Posterior vena cava (tissue), 2 donors: Measurements from ENCODE around the gene TFEB. TPM values are rescaled to one million over a fixed set of nuclear protein-coding genes. Genes with fewer than 3 reads are reported as not detected.

Experiments
- DNase-seq: peaks from one replicate; pipeline ENCODE4 v3.0.0-alpha.2; 2020; ENCODE audit warnings: low spot score
- intact Hi-C, 2 donors: fragments of 100-400 bp; cut with DNase I; formaldehyde crosslinking; loops; one replicate each; pipeline versions ENCODE4 v1.14.1 to v1.14.2; 2022 to 2023
- total RNA-seq, 2 donors: library from RNA; stranded (reverse); fragmentation: NEBNext Ultra II Directional; extraction: Animal tissue kit (Norgen Biotek cat#: 25700); gene quantifications; one replicate each; pipeline ENCODE4 v1.2.1, GENCODE V29; 2021
- donor health status: DM: yes; HTN: yes; CAD: no.
- donor health status: DM: yes; HTN: yes; CAD: no.

Gene TFEB
- total RNA-seq, 2 donors from 2014 or later = 15.1 to 20.6 TPM

DNA sequence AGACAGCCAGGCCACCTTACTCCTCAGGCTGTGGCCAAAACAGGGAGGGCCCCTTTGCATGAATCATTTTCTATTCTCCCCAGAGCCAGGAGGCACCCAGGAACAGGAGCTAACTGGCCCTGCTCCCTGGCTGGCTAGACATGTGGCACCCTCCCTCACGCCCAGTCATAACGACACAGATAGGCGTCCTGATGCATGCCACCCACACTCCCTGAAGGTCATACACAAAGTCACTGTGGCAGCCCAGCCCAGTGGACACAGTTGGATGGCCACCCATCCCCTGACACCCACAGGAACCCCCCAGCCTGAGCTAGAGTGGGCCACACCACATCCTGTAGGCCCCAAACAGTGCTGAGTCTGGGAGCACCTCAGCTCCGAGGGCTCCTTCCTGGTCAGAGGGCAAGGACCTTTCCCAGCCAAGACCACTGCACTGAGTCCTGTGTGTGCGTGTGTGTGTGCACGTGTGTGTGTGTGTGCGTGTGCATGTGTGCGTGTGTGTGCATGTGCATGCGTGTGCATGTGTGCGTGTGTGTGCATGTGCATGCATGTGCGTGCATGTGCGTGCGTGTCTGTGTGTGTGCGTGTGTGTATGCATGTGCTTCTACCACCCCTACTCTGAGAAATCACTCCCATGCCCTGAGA lies 21.6 kb downstream of the TFEB start:
- intact Hi-C loops = no loop called here
- no peak for DNase-seq

DNA sequence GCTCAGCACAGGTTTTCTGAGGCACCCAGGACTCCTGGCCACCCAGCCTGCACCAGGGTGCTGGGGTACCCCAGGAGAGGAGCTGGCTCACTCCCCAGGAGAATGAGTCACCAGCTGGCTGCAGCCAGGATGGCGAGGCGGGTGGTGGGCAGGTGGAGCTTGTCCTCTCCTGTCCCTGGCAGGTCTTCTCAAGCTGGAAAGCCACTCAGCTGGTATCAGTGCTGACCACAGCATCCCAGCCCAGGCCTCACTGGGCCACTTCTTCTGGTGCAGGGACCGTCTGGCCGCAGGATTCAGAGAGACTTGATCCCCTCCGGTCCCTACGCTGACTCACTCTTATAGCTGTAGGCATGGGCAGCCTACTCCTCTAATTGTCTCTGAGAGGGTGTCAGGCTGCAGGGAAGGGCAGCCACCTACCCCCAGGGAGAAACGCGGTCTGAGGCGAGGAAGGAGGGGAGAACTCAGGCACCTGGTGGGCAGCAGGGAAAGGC lies 22.2 kb downstream of the TFEB start:
- DNase-seq = no peak
- intact Hi-C loops = no loop called here

- no peak for DNase-seq
- intact Hi-C loops = no loop called here
These were observed 22.7 kb downstream of the TFEB start for GRCh38 chr6:41712651-41713103.

GRCh38 chr6:41711323-41712038 lies 23.9 kb downstream of the TFEB start:
- intact Hi-C loops = no loop called here
- no peak for DNase-seq

DNA sequence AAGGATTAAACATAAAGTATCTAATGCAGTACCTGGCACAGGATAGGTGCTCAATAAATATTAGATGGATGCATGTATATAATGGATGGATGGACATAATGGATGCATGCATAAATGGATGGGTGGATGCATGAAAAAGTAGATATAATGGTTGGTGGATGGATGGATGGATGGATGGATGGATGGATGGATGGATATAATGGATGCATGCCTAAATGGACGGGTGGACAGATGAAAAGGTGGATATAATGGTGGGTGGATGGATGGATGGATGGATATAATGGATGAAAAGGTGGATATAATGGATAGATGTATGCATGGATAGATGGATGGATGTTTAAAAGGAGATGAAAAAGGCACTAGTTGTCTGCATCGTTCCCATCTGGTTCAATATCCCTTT lies 26.0 kb downstream of the TFEB start:
- intact Hi-C loops = no loop called here
- no peak for DNase-seq

DNA sequence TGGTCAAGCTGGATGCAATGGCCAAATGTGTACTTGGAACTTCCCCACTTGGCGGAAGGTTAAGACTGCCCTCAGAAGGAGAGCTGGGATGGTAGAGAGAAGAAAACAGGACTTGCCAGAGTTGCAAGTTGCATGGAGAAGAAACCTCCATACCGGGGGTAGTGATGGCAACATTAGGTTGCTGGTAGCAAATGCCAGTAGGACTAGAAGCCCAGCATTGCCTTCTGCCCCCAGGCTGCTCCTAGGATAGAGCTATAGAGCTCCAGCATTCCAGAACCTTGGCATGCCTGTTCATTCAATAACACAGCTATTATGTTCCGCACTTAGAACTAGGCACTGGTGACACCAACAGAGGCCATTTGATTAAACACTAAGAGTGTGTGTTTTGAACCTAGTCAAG lies 26.6 kb downstream of the TFEB start:
- intact Hi-C loops = no loop called here
- no peak for DNase-seq

DNA sequence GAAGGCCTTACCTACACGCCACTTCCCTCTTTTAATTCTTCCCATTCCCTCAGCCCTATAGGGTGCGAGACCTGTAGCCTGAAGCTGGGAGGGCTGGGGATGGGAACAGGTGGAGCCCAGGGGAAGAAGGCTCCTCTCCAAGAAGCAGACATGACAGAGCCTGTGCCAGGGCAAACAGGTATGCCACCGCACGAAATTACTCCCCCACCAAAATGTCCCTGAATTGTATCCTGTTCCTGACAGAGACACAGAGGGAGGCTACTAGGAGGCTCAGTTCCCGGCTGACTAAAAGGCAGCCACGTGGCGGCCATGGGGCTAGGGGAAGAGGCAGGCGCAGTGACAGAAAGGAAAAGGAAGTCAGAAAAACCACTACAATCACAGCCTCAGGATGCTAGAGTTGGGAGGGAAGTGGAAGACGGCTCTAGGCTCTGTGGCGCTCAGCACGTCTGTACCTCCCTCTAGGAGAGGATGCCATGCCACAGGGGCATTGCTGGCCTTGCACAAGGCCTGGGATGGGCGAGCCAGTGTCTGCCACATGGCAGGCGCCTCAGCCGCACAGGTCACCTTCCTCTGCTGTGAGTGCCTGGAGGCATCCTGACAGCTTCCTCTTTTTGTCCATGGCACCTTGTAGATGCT lies 27.7 kb downstream of the TFEB start:
- no peak for DNase-seq
- intact Hi-C loops = no loop called here

DNA sequence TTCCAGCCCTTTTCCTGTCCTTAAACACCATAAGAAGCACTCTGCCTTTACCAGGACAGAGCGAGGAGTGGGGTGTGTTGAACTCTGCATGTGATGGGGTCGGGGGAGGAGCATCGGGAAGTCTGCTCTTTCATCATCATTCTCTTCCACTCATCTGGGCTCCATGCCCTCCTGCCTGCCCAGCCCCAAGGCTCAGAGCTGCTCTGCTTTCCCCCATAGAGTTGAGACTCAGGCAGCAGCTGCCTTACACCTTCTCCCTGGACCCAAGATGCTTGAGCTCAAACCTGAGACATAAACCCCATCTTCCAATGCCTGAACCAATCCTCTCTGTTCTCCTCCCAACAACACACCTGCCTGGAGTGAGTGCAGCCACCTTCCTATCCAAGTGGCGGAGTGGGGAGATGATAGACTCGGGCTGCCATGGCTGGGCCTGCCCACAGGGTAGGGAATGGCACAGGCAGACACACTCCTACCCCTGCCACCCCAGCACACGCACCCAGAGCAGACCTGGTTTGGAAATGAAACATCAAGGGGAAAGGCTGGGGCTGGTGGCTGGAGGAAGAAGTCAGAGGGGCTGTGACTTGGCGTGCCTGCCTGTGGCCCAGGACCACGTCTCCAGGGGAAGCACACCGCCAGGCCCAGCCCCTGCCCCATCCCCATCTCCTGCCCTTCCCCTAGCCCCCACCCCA lies 28.4 kb downstream of the TFEB start:
- intact Hi-C loops = no loop called here
- no peak for DNase-seq

GRCh38 chr6:41705996-41706835 lies 29.2 kb downstream of the TFEB start:
- intact Hi-C loops = no loop called here
- peak; percentile 95 for DNase-seq

DNA sequence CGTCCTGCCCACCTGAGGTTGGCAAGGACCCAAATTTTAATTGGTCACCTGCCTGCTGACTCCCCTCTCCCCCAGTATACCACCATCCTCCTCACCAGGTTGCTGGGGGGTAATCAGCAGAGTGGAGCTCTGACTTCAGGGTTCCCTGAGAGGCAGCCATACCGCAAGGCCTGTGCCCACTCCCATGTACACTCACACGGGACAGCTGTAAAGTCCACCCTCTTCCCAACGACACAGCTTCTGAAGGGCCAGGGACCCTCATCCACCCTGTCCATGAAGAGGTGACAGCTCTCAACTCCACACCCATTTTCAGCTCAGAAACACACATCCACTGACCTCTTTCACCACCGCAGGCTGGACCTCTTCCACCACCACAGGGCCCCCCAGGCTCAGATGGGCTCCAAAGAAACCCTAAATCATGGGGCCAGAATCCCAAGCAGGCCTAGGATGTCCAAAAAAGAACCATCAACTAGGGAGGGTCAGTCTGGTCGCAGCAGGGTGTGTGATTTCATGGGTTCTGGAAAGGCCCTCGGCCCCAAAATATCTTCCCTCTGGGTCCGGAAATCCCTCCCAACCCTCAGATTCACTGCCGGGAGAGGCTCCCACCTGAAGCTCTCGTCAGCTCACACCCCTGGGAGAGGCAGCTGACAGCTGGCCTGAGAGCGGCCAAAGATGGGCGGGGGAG lies 30.0 kb downstream of the TFEB start:
- intact Hi-C loops = no loop called here
- DNase-seq = no peak

DNA sequence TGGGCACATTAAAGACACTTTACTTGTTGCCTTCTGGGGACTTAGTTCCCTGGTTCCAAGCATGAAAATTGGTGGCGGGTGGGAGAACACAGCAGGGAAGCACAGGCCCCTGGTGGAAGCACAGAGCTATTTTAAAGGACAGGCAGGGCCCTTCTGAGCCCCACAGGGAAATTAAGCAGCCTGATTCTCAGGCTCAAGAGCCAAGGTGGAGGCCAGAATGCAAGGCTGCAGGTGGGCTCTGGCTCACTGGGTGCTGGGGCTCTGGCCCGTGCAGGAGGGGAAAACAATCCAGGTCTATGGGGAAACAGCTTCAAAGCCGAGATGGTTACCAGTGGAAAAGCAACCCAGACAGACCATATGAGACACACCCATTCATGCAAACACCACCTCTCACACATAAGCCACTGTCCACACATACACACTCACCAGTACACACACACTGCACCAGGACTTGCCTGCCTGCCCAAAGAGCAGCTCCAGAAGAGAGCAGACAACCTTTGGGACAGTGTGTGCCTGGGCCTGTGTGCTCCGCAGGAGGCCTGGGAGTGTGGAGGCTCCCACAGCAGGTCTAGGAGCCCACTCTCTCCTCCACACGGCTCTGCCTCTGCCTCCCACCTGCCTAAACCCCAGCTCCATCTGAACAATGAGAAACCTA lies 30.6 kb downstream of the TFEB start:
- DNase-seq = no peak
- intact Hi-C loops = no loop called here

DNA sequence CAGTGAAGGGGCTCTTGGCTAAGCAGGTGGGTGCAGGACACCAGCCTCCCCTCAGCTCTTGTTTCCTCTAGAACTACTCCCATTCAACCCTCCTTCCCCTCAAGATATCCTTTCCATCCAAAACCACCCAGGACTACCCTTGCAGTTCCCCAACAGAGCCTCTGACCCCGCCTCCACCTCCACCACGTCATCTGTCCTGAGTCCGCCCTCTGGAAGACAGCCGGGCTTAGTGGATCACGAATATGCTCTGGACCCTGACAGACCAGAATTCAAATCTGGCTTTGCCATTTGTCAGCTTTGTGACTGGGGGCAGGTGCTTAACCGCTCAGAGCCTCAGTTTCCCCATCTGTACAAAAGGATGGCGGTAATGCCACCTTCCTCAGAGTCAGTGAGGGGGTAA lies 31.4 kb downstream of the TFEB start:
- DNase-seq = no peak
- intact Hi-C loops = no loop called here

GRCh38 chr6:41702771-41703494 lies 32.5 kb downstream of the TFEB start:
- DNase-seq = no peak
- intact Hi-C loops = no loop called here

- DNase-seq = no peak
- intact Hi-C loops = no loop called here
These were observed 33.2 kb downstream of the TFEB start for GRCh38 chr6:41702089-41702745.

GRCh38 chr6:41700463-41701347 lies 34.7 kb downstream of the TFEB start:
- DNase-seq = no peak
- intact Hi-C loops = no loop called here

- no peak for DNase-seq
- intact Hi-C loops = no loop called here
These were observed 36.3 kb downstream of the TFEB start for GRCh38 chr6:41699063-41699462.
